IPS DF 6.9 (cell line): ENCODE results near the gene ZNF709.
A peak's percentile ranks its signal among the peaks of the same experiment; 100 is the strongest.

Experiments used
- DNase-seq: peaks from one replicate; pipeline ENCODE4 v3.0.0-alpha.2; 2013; ENCODE audit warnings: low read depth, low spot score
- H3K27ac ChIP-seq: one replicate; pipeline ENCODE4 v1.5.1; 2013; ENCODE audit warnings: low read length, control low read depth
- H3K27me3 ChIP-seq: 2 replicates; pipeline ENCODE4 v1.6.1; 2013; ENCODE audit warnings: mild to moderate bottlenecking, low read length; ENCODE audit not compliant: control insufficient read depth, insufficient read depth
- H3K36me3 ChIP-seq: 2 replicates; pipeline ENCODE4 v1.6.1; 2013; ENCODE audit warnings: low read length; ENCODE audit not compliant: control insufficient read depth, insufficient read depth
- H3K4me1 ChIP-seq: 2 replicates; pipeline ENCODE4 v1.6.1; 2013; ENCODE audit warnings: low read length; ENCODE audit not compliant: control insufficient read depth, insufficient read depth
- H3K4me3 ChIP-seq: 2 replicates; pipeline ENCODE4 v1.5.1; 2013; ENCODE audit warnings: mild to moderate bottlenecking, low read length
- H3K9me3 ChIP-seq: 2 replicates; pipeline ENCODE4 v1.6.1; 2013; ENCODE audit warnings: low read length, inconsistent platforms; ENCODE audit not compliant: control insufficient read depth, insufficient read depth
- WGBS: extraction: QIAGEN DNeasy Blood & Tissue Kit; methylation state at CpG from one replicate; pipeline ENCODE4 v1.1.7; 2013; ENCODE audit warnings: mixed read lengths, missing lambda C conversion rate; ENCODE audit not compliant: insufficient read length, insufficient coverage; 5-methylcytosine and 5-hydroxymethylcytosine counted together

ZNF709 gene

DNA sequence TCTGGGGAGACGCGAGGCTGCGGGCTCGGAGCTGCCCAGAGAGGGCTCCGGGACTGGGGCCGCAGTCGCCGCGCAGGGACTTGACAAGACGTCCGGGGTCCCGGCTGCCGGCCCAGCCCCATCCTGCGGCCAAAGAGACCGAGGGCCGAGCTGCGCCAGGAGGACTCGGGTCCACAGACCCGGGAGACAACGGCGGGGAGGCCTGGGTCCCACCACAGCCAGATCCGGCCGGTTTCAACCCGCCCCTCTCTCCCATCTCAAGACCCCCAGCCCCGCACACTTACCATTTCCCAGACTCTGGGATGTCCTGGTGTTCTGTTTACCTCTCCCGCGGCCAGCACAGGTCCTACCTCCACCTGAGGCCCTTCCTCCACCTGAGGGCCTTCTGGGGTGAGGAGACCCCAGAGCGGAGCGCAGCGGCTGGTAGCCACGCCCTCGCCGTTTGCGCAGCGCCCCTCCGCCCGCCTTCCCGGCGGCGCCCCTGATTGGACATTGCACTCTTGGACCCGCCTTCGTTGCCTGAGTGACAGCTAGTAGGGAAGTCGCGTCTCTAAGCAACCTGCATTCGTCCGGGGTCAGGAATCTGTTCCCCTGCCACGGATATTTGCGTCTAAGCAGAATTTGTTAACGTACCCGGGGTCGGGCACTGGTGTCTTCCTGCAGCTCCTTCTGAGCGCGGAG is at the start of gene ZNF709:
Gene ZNF709 (minus strand): TSS at position 446 of the 681 bp plus-strand sequence. CDS start 159 bp downstream, at position 287.
- no peaks in the 10 kb centered on the region; the same call in 1 of the 2 replicates for H3K9me3 ChIP-seq
- no CpG with 5 or more reads among the region's 53 CpGs for WGBS
- H3K27me3 ChIP-seq = no peaks in the 10 kb centered on the region
- DNase-seq = peak; percentile 84
- H3K4me3 ChIP-seq = peak within 1 kb of the TSS; percentile 73; the same call in 1 of the 2 replicates
- H3K4me1 ChIP-seq = no peaks in the 10 kb centered on the region
- no peak within 1 kb of the TSS for H3K27ac ChIP-seq
- H3K36me3 ChIP-seq = no peaks in the 10 kb centered on the region

DNA sequence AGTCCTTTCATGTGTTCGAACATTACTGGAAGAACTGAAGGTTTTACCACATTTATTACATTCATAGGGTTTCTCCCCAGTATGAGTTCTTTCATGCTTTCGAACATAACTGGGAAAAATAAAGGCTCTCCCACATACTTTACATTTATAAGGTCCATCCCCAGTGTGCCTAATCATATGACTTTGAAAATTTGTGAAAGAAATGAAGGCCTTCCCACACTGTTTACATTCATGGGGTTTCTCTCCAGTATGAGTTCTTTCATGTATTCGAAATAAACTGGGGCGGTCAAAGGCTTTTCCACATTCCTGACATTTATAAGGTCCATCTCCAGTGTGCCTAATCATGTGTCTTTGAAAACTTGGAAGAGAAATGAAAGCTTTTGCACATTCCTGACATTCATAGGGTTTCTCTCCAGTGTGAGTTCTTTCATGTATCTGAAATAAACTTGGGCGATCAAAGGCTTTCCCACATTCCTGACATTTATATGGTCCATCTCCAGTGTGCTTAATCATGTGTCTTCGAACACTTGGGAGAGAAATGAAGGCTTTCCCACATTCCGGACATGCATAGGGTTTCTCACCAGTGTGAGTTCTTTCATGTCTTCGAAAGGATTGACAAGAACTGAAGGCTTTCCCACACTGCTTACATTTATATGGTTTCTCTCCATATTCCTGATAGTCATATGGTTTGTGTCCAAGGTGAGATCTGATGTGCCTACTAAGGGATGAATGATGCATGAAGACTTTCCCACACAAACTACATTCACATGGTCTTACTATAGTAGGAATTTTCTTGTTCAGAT is 42.6 kb upstream of the ZNF709 start:
- Histone ChIP-seq H3K36me3 (peaks cover 23% of the 10 kb centered on the region; the same call in 1 of the 2 replicates), H3K27ac (no peak overlapping the region), H3K9me3 (peaks cover 23% of the 10 kb centered on the region), H3K4me3 (no peak overlapping the region), H3K27me3 (no peaks in the 10 kb centered on the region), H3K4me1 (no peaks in the 10 kb centered on the region)
- no CpG with 5 or more reads among the region's 8 CpGs for WGBS
- DNase-seq = no peak

DNA sequence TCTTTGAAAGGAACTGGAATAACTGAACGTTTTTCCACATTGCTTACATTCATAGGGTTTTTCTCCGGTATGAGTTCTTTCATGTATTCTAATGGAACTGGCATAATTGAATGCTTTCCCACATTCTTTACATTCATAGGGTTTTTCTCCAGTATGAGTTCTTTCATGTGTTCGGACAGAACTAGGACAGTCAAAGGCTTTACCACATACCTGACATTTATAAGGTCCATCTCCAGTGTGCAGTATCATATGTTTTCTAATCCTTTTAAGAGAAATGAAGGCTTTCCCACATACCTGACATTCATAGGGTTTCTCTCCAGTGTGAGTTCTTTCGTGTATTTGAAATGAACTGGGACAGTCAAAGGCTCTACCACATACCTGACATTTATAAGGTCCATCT is 41.9 kb upstream of the ZNF709 start:
- no peak overlapping the region for H3K4me3 ChIP-seq
- H3K4me1 ChIP-seq = no peaks in the 10 kb centered on the region
- no peak for DNase-seq
- peaks cover 23% of the 10 kb centered on the region; the same call in 1 of the 2 replicates for H3K36me3 ChIP-seq
- WGBS = no CpG with 5 or more reads among the region's 4 CpGs
- no peaks in the 10 kb centered on the region for H3K27me3 ChIP-seq
- H3K27ac ChIP-seq = no peak overlapping the region
- peaks cover 23% of the 10 kb centered on the region for H3K9me3 ChIP-seq

DNA sequence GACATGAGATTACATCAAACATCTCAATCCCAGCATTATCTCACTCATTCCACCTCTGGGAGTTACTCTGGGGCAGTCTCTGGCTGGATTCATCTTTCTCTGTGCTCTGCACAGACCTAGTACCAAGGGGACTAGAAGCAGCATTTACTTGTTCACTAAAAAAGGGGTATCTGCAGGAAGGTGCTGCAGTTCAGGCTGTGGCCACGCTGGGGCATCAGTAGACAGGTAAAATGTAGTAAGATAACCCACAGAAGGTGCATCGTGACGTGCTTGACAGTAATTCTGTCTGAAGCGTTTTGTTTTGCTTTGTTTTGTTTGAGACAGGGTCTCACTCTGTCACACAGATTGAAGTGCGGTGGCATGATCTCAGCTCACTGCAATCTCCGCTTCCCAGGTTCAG is 37.4 kb upstream of the ZNF709 start:
- DNase-seq = no peak
- Histone ChIP-seq H3K4me1 (no peaks in the 10 kb centered on the region), H3K27me3 (no peaks in the 10 kb centered on the region), H3K36me3 (peaks cover 11% of the 10 kb centered on the region; the same call in 1 of the 2 replicates), H3K27ac (no peak overlapping the region), H3K4me3 (no peak overlapping the region), H3K9me3 (peaks cover 18% of the 10 kb centered on the region)
- WGBS = no CpG with 5 or more reads among the region's 6 CpGs

DNA sequence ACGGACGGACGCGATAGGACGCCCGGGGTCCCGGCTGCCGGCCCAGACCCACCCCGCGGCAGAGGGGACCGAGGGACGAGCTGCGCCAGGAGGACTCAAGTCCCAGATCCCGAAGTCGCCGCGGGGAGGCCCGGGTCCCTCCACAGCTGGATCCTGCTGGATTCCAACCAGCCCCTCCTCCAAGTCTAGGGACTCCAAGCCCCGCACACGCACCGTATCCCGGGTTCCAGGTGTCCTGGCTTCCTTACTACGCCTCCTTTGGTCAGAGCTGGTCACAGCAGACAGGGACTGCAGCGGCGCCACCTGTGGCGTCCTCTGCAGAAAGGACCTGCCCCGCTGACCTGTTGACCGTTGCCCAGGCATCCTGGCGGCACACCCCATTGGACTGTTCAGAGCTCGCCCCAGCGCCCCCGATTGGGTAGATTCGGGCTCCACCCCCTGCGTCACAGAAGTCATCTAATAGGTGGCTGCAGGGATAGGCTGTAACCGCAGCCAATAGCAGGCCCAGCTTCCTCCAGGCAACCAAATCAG is 29.0 kb upstream of the ZNF709 start:
- no CpG with 5 or more reads among the region's 35 CpGs for WGBS
- Histone ChIP-seq H3K4me3 (no peak overlapping the region), H3K9me3 (0 out of 2 replicates have a peak, but pooled peaks cover 1% of the 10 kb centered on the region), H3K4me1 (no peaks in the 10 kb centered on the region), H3K27me3 (no peaks in the 10 kb centered on the region), H3K36me3 (no peaks in the 10 kb centered on the region; the same call in 1 of the 2 replicates), H3K27ac (no peak overlapping the region)
- DNase-seq = no peak

DNA sequence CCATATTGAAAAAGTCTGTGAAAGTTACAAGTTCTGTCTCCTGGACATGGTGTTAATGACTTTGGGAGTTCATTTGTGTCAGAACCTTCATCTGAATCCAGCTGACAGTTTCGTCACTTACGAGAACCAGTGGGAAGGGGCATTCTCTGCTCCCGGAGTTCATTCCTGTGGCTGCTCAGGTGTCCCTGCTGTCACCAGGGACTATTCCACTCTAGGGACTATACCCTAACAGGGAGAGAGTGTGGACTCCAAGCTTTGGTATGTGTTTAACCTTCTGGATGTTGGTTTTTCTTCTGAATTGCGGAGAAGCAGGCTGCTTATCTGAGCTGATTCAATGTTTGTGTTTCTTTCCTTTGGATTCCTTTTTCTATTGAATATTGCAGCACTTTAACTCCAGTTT is 12.4 kb upstream of the ZNF709 start:
- Histone ChIP-seq H3K36me3 (no peaks in the 10 kb centered on the region), H3K9me3 (no peaks in the 10 kb centered on the region), H3K27ac (no peak overlapping the region), H3K4me3 (no peak overlapping the region), H3K27me3 (no peaks in the 10 kb centered on the region), H3K4me1 (no peaks in the 10 kb centered on the region)
- DNase-seq = no peak
- no CpG with 5 or more reads among the region's 4 CpGs for WGBS

DNA sequence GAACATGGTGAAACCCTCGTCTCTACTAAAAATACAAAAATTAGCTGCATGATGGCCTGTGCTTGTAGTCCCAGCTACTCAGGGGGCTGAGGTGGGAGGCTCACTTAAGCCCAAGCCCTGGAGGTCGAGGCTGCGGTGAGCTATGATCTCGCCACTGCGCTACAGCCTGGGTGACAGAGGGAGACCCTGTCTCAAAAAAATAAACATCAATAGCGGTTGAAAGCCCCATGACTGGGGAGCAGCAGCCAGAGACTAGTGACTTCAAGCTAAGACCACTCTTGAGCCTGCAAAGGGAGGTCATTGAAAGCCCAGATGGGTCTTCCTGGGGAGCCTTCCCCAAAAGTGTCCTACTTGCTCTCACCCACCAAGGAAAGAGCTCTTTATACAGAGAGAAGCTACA is 11.9 kb upstream of the ZNF709 start:
- Histone ChIP-seq H3K4me3 (no peak overlapping the region), H3K27ac (no peak overlapping the region), H3K27me3 (no peaks in the 10 kb centered on the region), H3K36me3 (no peaks in the 10 kb centered on the region), H3K9me3 (no peaks in the 10 kb centered on the region), H3K4me1 (no peaks in the 10 kb centered on the region)
- WGBS = no CpG with 5 or more reads among the region's 6 CpGs
- no peak for DNase-seq

DNA sequence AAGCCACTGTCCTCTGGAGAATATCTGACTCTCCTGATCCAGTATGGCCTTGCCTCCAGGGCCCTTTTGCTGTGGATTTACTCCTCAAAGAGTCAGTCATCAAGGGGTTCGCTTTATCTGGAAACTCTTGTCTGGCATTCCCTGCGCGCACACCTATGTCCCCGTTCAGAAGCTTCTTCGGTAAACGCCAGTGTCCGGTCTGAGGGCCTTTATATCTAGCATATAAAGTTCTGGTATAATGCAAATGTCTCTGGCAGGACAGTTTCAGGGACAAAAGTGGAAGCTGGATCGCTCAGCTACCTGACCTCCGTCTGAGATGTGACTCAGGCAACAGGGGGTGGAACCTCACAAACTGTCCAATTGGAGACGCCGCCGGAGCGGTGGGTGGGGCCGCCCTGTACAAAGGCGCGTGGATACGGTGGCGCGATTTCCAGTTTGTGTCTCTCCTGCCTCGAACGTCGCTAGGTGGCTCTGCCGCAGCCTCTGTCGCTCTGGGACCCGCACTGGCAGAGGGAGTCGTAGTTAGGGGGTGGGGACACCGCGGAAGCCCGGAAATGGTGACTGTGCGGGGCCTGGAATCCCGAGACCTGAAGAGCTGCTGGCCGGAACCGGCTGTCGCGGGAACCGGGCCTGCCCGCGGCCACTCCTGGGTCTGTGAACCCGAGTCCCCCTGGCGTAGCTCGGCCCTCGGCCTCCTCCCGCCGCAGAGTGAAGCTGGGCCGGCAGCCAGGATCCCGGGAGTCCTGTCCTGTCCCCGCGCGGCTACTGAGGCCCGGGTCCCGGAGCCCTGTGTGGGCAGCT is 10.6 kb upstream of the ZNF709 start:
- no peaks in the 10 kb centered on the region for H3K36me3 ChIP-seq
- H3K27me3 ChIP-seq = no peaks in the 10 kb centered on the region
- H3K27ac ChIP-seq = no peak overlapping the region
- peak overlapping the region; percentile 23 for H3K4me3 ChIP-seq
- no peaks in the 10 kb centered on the region for H3K4me1 ChIP-seq
- DNase-seq = peak; percentile 92
- no CpG with 5 or more reads among the region's 51 CpGs for WGBS
- H3K9me3 ChIP-seq = no peaks in the 10 kb centered on the region

DNA sequence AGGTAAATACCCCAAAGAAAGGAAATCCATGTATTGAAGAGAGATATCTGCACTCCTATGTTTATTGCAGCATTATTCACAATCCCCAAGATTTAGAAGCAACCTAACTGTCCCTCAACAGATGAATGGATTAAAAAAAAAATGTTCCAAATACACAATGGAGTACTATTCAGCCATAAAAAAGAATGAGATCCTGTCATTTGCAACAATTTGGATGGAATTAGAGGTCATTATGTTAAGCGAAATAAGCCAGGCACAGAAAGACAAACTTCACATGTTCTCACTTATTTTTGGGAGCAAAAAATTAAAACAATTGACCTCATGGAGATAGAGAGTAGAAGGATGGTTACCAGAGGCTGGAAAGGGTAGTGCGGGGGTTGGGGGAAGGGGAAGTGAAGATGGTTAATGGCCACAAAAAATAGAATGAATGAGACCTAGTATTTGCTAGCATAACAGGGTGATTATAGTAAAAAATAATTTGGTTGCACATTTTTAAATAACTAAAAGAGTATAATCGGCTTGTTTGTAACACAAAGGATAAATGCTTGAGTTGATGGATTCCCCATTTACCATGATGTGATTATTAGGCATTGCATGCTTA is 9.7 kb upstream of the ZNF709 start:
- no peak overlapping the region for H3K4me3 ChIP-seq
- no CpG with 5 or more reads among the region's 3 CpGs for WGBS
- no peaks in the 10 kb centered on the region for H3K9me3 ChIP-seq
- H3K27me3 ChIP-seq = no peaks in the 10 kb centered on the region
- no peak overlapping the region for H3K27ac ChIP-seq
- H3K4me1 ChIP-seq = no peaks in the 10 kb centered on the region
- no peak for DNase-seq
- no peaks in the 10 kb centered on the region for H3K36me3 ChIP-seq
